Activated CD4-positive, alpha-beta T cell treated with anti-CD3 and anti-CD28 coated beads for 48 hours (primary cell): ENCODE results near the gene PSMD11.
"Not testable (repeated sequence)": the region's sequence is repeated elsewhere in the genome, so short reads cannot be mapped to it uniquely, and the experiment has no call there.

Experiments used
- DNase-seq: peaks from one replicate; pipeline ENCODE4 v3.0.0-alpha.2; 2020

Gene PSMD11

DNA sequence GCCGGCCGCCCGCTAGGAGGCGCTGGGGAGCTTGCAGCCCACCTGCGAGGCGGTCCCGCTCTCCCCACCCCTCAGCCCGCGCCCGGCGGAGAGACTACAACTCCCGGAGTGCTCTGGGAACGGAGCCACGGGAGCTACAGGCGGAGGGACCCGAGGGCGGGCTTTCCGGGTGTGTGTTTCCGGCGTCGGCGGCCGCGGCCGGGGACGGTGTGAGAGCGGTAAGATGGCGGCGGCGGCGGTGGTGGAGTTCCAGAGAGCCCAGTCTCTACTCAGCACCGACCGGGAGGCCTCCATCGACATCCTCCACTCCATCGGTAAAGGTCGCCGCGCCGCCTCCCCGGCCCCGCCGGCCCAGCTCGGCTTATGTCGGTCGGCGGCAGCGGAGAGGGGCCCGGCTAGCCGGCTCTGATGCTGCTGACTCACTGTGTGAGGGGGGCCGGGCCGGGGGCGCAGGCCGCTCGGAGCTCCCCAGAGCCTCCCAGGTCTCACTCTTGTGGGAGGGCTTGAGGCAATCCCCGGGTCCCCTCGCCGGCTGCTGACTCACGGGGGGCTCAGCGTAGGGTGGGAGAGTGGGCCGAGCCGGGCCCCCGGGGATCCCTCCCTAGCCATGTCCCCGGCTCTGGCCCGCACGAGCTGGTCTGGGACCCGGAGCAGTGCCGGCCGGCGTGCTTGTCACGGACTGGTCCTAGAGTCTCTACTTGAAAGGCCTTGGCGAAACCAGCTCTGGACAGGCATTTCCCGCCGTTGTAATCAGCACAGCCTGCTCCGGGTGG lies at the start of gene PSMD11:
TSS of gene PSMD11 (plus strand) at position 210 of the 773 bp plus-strand sequence. CDS start at position 224, 14 bp downstream.
- DNase-seq = peak; percentile 100

DNA sequence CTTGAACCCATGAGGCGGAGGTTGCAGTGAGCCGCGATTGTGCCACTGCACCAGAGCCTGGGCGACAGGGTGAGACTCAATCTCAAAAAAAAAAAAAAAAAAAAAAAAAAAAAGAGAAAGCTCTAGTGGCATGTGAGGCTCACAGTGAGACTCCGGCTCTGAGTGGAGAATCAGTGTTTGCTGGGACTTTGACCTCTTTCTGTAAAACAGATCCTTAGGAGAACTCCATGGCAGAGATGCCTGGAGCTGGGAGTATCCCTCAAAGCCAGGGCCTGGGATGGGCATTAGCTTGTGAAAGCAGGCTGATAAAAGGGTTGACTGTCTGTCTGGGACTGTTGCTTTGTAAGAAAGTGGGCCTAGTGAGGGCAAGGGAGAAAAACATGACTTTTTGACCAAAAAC lies 48.0 kb upstream of the PSMD11 start:
- no peak for DNase-seq

DNA sequence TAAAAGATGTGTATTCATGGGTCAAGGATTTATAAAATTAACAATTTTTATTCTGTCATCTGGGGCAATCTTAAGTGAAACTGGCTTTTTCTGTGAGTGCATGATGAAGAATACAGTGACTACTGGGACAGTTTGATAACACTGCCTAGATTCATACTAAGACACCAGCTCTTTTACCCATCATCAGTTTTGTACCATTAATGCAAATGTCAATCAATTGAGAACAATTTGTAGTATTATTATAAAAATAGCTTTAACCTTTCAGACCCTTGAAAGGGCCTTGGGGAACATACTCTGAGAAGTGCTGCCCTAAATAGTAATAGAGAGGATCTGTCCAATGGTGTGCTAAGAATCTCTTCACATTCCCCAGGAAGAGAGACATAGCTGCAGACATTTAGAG lies 45.4 kb upstream of the PSMD11 start:
- no peak for DNase-seq

DNA sequence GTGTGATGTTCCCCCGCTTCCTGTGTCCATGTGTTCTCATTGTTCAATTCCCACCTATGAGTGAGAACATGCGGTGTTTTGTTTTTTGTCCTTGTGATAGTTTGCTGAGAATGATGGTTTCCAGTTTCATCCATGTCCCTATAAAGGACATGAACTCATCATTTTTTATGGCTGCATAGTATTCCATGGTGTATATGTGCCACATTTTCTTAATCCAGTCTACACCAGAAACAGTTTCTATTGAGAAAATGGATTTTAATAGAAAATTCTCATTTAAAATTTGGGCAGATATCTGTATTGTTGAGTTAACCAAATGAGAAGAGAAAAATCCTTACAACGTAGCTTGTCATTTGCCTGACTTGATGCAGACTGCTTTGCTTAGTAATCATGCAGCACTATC lies 34.2 kb upstream of the PSMD11 start:
- not testable (repeated sequence) for DNase-seq

DNA sequence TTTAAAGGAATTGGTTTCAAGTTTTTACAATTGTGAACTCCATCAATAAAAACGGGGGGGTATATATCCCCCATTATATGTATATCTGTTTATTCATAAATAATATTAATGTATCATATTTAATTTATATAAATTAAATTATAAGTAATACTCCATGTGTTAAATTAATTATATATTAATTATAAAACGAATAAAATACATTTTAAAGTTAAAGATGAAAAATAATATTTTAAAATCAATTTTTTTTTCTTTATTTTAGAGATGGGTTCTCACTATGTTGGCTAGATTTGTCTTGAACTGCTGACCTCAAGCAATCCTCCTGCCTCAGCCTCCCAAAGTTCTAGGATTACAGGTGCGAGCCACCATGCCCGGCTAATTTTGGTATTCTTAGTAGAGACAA lies 17.4 kb upstream of the PSMD11 start:
- DNase-seq = no peak

DNA sequence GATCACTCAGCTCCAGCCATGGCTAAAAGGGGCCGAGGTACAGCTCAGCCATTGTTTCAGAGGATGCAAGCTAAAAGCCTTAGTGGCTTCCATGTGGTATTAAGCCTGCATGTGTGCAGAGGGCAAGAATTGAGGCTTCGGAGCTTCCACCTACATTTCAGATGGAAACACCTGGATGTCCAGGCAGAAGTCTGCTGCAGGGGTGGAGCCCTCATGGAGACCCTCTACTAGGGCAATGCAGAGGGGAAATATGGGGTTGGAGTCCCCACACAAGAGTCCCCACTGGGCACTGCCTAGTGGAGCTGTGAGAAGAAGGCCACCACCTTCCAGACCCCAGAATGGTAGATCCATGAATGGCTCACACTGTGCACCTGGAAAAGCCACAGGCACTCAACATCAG lies 14.7 kb upstream of the PSMD11 start:
- DNase-seq = no peak

DNA sequence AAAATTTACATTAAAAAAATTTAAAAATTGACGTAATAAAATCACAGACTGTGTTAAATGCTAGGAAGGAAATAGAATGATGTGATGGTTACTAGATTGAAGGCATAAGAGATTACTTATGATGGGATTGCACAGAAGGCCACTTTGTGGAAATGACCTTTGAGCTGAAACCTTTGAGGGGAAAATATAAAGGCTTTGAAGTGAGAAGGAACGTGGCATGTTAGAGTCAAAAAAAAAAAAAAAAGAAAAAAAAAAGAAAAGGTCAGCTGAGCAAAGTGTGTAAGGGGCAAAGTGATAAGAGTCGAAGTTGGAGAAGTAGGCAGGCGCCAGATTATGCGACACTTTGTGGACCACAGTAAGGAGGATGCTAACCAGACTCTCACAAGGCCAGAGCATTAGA lies 3.6 kb upstream of the PSMD11 start:
- no peak for DNase-seq

DNA sequence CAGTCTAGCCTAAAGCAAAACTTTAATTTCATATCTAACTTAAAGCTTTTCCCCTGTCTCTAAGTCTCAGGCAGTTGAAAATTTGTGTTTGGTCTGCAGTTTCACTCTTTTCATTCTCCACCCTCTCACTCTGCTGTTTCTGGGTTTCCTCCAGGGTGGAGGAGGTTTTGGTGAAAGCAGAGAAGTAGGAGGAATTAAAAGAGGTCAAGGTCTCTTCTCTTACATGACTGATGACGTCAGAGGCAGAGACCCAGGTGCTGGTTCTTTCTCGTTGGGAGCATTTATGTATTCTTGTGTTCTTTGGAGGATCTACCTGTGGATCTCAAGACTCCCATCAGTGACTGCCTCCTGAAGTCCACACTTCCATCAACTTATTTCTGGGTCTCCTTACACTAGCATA lies 2.4 kb upstream of the PSMD11 start:
- no peak for DNase-seq

DNA sequence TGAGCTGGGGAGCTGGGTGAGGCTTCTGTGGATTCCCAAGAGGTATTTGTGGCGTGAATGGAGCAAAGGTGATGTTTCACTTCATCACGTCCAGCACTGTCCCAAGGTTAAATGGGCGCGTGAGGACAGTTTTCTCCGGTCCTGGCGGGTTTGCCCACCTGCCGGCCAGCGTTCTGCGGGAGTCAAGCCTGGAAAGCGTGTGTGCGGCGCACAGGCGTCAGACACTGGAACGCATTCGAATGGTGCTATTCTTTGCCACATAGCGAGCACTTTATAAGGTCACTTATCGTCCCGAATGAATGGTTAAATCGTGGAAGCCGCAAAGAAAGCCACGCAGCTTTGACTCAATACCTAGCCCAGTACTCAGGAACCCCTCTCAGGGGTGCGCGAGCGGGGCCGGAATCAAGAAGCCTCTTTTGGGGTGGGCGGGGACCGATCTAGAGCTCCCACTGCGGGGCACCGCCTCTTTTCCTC lies 446 bp upstream of the PSMD11 start:
- no peak for DNase-seq

DNA sequence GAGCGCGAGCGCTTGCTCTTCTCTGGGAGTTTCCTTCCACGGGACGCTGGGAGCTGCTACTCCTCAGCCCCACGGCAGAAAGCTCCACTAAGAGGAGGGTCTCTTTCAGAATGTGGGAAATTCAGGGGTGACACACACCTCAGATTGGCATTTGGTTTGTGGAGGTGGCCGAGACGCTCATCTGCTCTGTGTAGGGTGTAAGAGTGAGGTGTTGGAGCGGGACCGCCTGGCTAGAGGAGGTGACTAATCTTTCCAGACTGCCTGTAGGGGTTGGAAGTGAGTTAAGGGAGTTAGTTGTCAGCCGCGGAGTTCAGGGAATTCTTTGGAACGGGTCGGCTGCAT lies 735 bp downstream of the PSMD11 start:
- peak; percentile 56 for DNase-seq

DNA sequence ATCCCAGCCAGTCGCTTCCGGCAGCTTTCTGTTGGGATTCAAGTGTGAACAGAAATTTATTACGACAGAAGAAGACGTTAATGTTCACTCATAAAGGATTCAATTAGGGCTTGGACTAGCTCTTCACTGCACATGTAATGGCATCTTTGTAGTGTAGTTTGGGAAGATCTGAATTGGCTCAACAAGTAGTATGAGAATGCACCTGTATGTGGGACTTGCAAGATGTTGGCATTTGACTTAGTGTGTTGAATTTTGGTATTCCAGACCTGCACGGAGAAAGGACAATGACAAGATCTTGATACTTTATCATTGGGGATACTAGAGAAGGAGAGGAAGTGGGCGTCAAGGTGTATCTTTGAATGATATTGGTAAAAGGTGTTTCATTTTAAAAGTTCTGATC lies 1.2 kb downstream of the PSMD11 start:
- DNase-seq = no peak

DNA sequence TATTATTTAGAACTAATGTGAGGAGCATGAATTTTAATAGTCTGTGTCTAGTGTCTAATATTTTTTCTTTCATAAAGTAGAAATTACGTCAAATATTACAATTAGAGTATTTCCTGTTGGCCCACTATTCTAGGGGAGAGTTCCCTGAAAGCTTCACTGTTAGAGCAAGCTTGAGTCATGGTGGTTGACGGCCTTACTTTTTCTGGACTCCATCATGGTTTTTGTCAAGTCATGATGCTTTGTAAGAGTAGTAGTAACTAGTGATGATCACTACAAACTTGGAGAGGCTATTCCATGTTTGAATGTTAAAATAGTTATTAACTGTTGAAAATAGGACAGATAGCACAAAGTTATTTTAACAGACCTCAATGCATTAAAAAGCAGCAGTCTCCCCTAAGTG lies 1.7 kb downstream of the PSMD11 start:
- no peak for DNase-seq

DNA sequence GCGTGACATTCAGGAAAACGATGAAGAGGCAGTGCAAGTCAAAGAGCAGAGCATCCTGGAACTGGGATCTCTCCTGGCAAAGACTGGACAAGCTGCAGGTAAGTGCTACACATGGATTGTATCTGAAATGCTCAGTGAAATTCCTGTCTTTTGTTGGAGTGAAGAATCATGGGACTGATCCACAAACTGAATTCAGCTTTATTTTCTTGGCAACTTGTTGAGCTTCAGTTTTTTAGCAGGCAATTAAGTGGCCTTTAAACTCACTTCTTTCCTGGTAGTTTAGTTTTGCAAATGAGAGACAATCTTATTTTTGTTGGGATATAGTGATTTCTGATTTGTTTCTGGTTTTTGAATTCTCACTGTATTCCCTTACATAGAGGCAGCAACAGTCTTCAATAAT lies 2.6 kb downstream of the PSMD11 start:
- DNase-seq = no peak

DNA sequence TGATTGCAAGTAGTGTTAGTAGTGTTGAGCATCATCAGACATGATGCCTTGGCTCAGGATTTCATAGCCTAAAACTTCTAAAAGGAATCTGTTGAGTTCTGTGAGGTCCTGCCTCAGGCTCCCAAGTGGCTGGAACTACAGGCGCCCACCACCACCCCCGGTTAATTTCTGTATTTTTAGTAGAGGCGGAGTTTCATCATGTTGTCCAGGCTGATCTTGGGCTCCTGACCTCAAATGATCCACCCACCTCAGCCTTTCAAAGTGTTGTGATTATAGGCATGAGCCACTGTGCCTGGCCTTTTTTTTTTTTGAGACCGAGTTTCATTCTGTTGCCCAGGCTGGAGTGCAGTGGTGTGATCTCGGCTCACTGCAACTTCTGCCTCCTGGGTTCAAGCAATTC lies 5.7 kb downstream of the PSMD11 start:
- DNase-seq = no peak

DNA sequence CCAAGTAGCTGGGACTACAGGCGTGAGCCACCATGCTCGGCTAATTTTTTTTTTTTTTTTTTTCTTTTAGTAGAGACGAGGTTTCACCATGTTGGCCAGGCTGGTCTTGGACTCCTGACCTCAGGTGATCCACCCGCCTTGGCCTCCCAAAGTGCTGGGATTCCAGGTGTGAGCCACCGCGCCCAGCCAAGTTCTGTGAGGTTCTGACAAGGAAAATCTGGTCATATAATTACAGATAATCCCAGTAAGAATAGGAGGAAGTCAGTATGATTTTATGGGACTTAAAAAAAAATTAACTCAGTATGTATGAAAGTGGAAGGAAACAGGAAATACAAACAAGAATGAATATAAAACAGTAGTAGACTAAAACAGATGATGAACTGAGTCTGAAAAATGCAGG lies 6.1 kb downstream of the PSMD11 start:
- DNase-seq = not testable (repeated sequence)

DNA sequence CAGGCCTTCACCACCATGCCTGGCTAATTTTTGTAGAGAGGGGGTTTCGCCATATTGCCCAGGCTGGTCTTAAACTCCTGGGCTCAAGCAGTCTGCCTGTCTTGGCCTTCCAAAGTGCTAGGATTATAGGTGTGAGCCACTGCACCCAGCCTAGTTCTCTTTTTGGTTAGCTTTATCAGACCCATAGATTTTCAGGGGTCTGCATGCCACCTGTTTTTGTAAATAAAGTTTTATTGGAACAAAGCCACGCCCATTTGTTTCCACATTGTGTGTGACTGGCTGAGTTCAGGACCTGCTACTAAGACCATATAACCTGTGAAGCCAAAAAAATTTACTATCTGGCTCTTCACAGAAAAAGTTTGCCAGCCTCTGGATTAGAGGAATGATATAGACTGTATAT lies 7.6 kb downstream of the PSMD11 start:
- DNase-seq = no peak

DNA sequence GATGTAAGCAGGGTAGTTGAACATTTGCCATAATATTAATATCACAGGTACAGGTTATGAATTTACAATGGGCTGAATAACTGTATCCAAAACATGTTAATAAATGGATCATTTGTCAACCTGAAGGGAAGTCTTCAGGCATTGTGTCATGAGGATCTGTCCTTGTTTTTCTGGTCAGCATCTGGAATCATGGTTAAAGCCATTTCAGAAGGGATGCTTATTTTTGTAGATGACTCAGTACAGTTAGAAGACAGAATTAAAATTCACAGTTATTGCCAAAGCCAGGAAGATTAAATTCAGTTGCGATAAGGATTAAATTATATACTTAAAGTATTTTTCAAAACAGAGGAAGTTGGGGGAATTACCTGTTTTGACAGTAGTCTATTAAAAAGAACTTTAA lies 8.0 kb downstream of the PSMD11 start:
- no peak for DNase-seq

DNA sequence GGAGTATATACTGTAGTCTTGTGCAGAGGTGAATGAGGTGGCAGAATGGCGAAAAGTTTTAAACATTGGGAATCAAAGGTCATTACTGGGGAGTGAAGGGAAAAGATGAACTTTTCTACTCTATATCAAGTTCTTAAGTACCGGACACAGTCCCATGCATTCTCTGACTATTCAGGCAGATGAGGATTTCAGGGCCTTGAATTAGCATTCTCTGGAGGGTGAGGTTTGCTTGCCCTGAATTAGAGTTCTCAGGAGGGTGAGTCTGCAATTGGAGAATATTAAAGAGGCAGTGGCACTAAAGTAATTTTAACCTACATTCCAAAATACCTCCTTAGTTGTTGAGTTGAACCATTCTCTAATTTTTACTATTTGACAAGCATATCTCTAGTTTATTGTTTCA lies 9.1 kb downstream of the PSMD11 start:
- DNase-seq = no peak

DNA sequence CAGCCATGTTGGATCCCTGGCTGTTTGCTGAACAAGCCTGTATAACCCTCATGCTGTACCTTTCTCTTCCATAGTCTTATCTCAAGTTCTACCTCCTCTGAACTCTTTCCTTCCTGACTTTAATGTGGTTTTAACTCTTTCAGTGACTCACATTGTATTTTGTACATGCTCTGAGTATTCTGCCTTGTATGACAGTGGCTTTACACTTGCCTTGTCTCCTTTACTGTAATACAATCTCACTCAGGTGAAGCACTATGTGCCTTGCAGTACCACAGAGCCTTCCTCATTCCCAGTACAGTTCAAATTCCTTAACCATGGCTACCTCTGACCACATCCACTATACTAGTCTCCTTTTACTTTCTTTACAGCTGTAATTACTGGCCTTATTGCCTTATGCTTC lies 14.1 kb downstream of the PSMD11 start:
- DNase-seq = no peak

DNA sequence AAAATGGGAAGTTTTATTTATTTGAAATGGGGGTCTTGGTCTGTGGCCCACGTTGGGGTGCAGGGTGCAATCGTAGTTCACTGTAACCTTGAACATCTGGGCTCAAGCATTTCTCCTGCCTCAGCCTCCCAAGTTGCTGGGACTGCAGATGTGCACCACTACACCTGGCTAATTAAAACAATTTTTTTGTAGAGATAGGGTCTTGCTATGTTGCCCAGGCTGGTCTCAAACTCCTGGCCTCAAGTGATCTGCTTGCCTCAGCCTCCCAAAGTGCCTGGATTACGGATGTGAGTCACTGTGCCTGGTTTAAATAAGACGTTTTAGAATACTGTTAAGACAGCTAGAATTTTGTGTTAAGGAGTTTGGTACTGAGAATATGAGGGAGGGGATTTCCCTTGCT lies 15.7 kb downstream of the PSMD11 start:
- DNase-seq = no peak

DNA sequence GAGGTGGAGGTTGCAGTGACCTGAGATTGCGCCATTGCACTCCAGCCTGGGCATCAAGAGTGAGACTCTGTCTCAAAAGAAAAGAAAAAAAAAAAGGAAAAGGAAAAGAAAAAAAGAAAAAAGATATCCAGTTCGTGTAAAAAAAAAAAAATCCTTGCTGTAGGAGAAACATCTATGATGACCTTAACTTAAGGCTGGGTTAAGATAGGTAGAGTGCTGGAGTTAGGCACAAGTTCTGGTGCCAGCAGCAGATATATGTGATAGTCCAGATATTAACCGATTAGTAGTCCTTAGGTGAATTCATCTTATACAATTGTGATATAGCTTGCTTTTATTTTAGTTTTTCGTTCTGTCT lies 17.2 kb downstream of the PSMD11 start:
- DNase-seq = no peak

DNA sequence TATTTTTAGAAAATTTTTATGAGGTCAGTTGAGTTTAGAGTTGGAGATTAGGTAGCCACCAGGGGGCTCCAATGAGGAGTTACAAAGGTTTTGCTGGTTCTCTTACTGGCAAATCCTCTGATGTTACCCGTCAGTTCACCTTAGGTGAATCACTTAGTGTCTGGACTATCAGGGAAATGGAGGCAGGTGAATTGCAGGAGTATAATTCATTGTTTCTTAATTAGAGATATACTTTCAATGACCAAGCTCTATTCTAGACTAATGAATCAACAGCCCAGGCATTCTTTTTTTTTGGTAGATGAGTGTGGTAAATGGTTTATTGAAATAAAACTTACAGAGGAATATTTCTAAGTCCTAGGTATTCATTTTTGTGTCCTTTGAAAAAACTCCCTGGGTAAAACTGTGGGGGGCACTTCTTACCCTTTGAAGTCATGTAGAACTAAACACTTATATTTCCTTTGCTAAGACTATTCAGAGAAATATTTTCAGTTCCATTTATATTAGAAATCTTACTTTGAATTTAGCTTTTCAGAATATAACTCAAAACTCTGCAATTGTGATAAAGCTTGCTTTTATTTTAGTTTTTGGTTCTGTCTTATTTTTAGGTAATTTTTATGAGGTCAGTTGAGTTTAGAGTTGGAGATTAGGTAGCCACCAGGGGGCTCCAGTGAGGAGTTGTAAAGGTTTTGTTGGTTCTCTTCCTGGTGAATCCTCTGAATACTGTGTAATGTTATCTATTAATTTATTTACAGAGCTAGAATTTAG lies 17.7 kb downstream of the PSMD11 start:
- DNase-seq = peak; percentile 81

DNA sequence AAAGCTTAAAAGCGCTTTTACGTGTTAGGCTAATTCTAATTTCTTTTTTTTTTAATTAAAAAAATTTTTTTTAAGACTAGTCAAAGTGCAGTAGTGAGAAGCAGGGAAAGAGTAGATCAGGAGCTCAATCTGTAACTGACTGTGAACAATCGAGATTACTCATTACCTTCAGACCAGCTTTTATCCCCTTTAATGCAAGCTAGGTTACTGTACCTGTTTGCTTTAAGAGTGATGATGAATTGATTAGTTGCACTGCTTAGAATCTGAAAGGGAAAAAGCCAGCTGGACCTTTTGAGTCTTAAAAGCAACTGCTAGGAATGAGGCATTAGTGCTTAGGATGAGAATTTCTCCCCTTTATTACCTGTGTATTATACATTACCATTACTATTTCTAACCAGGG lies 19.0 kb downstream of the PSMD11 start:
- DNase-seq = no peak

DNA sequence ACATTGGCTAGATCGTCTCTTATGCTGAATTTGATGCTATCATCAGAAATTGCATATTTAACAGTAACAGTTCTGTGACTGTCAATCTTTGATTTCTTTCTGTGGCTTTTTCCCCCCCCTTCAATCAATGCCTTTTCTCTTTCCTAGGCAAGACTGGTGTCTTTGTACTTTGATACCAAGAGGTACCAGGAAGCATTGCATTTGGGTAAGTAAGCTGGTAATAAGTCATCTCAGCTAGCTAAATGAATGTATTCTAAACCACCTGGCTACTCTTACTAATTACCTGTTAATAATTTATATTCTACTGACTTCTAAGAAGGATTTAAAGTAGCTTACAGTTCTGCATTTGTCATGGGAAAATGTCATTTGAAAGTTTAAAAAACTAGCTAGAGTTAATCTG lies 20.1 kb downstream of the PSMD11 start:
- DNase-seq = no peak

DNA sequence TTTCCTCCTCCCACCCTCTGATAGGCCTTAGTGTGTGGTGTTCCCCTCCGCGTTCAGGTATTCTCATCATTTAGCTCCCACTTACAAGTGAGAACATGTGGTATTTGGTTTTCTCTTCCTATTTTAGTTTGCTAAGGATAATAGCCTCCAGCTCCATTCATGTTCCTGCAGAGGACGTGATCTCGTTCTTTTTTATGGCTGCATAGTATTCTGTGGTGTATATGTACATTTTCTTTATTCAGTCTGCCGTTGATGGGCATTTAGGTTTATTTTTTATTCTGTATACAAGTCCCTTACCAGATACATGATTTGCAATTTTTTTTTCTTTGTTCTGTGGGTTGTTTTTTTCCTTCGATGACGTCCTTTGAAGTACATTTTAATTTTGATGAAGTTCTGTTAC lies 23.6 kb downstream of the PSMD11 start:
- no peak for DNase-seq
